SW 1271 (cell line): Measurements from ENCODE around the gene PIP.
"Not testable (repeated sequence)": the region's sequence is repeated elsewhere in the genome, so short reads cannot be mapped to it uniquely, and the experiment has no call there.

Experiments used
- DNase-seq, 2 experiments: peaks; one replicate each; lab custom pipeline; 2025; lab: John Stamatoyannopoulos, UW

PIP gene

GRCh38 chr7:143131781-143132180, at the start of gene PIP:
Gene PIP (plus strand): TSS chr7:143132077. CDS start chr7:143132117, 40 bp downstream.
- DNase-seq, result no peak

GRCh38 chr7:143085109-143085508, 46.8 kb upstream of the PIP start:
- no peak for DNase-seq

- DNase-seq, result not testable (repeated sequence)
These were observed 46.3 kb upstream of the PIP start for GRCh38 chr7:143085610-143086009.

- DNase-seq, result not testable (repeated sequence)
These were observed 43.2 kb upstream of the PIP start for GRCh38 chr7:143088549-143089231.

- DNase-seq, result no peak
These were observed 35.7 kb upstream of the PIP start for GRCh38 chr7:143096146-143096545.

GRCh38 chr7:143099579-143099978, 32.3 kb upstream of the PIP start:
- DNase-seq, result not testable (repeated sequence)

- no peak for DNase-seq
These were observed 27.1 kb upstream of the PIP start for GRCh38 chr7:143104759-143105158.

GRCh38 chr7:143108019-143108418, 23.9 kb upstream of the PIP start:
- DNase-seq, result not testable (repeated sequence)

GRCh38 chr7:143117395-143117794, 14.5 kb upstream of the PIP start:
- no peak for DNase-seq

GRCh38 chr7:143120691-143121405, 11.0 kb upstream of the PIP start:
- DNase-seq, result no peak

- not testable (repeated sequence) for DNase-seq
These were observed 8.6 kb upstream of the PIP start for GRCh38 chr7:143123326-143123725.

- DNase-seq, result no peak
These were observed 5.7 kb upstream of the PIP start for GRCh38 chr7:143126146-143126545.

- no peak for DNase-seq
These were observed 2.8 kb upstream of the PIP start for GRCh38 chr7:143129051-143129450.

- no peak for DNase-seq
These were observed 2.4 kb upstream of the PIP start for GRCh38 chr7:143129477-143129876.

- no peak for DNase-seq
These were observed 1.3 kb upstream of the PIP start for GRCh38 chr7:143130541-143130940.

- no peak for DNase-seq
These were observed 15.2 kb downstream of the PIP start for GRCh38 chr7:143147070-143147469.

- DNase-seq, result no peak
These were observed 16.2 kb downstream of the PIP start for GRCh38 chr7:143148050-143148449.

GRCh38 chr7:143148651-143149050, 16.8 kb downstream of the PIP start:
- no peak for DNase-seq

- not testable (repeated sequence) for DNase-seq
These were observed 18.8 kb downstream of the PIP start for GRCh38 chr7:143150696-143151095.

- DNase-seq, result not testable (repeated sequence)
These were observed 26.7 kb downstream of the PIP start for GRCh38 chr7:143158617-143159016.

GRCh38 chr7:143171697-143172096, 39.8 kb downstream of the PIP start:
- DNase-seq, result no peak

- no peak for DNase-seq
These were observed 40.5 kb downstream of the PIP start for GRCh38 chr7:143172354-143172753.

GRCh38 chr7:143176128-143176527, 44.3 kb downstream of the PIP start:
- no peak for DNase-seq
